Astrocyte of the cerebellum (primary cell): Measurements from ENCODE around the gene LIPG.

ENCODE experiments used
- DNase-seq: peaks from one replicate; pipeline ENCODE4 v3.0.0-alpha.2; 2011; ENCODE audit warnings: low read depth
- H3K4me3 ChIP-seq: 2 replicates; pipeline ENCODE4 v1.5.1; 2011; ENCODE audit warnings: mild to moderate bottlenecking, low read depth, low read length, moderate library complexity
- in situ Hi-C: cut with HindIII; loops from 2 replicates; pipeline ENCODE4 v1.10.0; 2017; ENCODE audit warnings: low sequenced_read_pairs
- TF ChIP-seq, protein P1 (sequence below): IDR thresholded peaks from 2 replicates; pipeline ENCODE4 v1.5.1; 2012; ENCODE audit warnings: low read length, low read depth, moderate library complexity, mild to moderate bottlenecking; ENCODE audit errors: missing control alignments

Gene LIPG

DNA sequence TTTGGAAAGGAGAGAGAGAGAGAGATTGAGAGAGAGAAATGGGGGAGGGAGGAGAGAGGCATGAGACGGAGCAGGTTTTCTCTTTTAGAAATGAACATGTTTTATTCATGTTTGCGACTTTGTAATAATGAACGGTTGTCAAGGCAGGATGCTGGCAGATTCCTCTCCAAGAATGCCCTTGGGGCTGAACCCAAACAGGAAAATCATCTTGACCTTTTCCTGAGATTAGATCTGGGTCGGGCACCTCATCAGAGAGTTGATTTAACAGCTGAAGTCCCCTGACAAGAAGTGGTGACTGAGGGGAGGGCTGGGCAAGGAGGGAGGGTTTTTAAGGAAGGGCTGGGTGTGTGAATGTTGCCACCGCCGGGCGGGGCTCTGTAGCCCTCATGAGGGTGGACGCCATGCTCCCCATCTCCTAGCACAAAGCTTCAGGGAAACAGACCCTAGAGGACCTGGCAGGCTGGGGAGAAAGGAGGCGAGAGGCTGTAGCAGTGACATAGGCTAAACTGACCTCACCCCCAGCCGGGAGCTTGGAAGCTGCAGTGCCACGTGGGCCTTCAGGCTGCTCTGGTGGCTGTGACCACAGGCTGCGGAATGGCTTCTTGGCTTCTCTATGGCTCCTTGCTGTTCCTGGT lies 60.0 kb downstream of the LIPG start:
- no peak overlapping the region for H3K4me3 ChIP-seq
- TF ChIP-seq, protein P1, sequence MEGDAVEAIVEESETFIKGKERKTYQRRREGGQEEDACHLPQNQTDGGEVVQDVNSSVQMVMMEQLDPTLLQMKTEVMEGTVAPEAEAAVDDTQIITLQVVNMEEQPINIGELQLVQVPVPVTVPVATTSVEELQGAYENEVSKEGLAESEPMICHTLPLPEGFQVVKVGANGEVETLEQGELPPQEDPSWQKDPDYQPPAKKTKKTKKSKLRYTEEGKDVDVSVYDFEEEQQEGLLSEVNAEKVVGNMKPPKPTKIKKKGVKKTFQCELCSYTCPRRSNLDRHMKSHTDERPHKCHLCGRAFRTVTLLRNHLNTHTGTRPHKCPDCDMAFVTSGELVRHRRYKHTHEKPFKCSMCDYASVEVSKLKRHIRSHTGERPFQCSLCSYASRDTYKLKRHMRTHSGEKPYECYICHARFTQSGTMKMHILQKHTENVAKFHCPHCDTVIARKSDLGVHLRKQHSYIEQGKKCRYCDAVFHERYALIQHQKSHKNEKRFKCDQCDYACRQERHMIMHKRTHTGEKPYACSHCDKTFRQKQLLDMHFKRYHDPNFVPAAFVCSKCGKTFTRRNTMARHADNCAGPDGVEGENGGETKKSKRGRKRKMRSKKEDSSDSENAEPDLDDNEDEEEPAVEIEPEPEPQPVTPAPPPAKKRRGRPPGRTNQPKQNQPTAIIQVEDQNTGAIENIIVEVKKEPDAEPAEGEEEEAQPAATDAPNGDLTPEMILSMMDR, result no peak
- in situ Hi-C loops, result no loop called here
- DNase-seq, result no peak

- H3K4me3 ChIP-seq, result no peak overlapping the region
- DNase-seq, result no peak
- in situ Hi-C loops, result no loop called here
- TF ChIP-seq, protein P1, result no peak
Observed at GRCh38 chr18:49623571-49623970, 61.7 kb downstream of the LIPG start.

GRCh38 chr18:49625021-49625691 lies 63.3 kb downstream of the LIPG start:
- TF ChIP-seq, protein P1, result no peak
- in situ Hi-C loops, result loop anchor here (5.0 kb wide), 1 partner anchor 33 kb away; no protein-coding TSS in a partner anchor
- H3K4me3 ChIP-seq, result no peak overlapping the region
- DNase-seq, result no peak

DNA sequence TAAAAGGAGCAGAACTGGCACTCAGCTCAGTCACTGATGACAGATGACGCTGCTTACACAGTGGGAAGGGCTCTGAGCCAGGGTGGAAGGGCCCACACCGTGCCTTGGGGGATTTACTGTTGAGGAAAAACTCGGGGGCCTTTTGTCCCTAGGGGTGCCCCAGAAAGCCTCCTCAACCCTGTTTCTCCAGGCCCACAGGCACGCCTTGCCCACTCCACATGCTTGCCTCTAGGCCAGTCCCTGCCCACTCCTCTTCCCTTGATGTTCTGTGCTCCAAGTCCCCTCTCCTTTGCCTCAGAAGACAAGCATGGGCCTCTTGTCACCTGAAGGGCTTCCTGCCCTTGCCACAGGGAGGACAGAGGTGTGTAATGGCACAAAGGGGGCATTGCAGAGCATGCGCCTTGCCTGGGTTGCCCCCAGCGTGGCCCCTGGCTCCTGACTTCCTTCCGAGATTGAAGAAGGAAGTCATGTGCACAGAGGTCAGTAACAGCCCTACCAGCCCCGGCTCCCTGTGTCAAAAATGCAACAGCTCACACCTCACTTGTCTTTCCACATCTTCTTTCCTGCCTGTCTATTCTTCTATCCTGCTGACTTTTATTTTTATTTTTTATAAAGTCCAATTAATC lies 65.1 kb downstream of the LIPG start:
- no peak for DNase-seq
- no peak overlapping the region for H3K4me3 ChIP-seq
- in situ Hi-C loops, result loop anchor here (5.0 kb wide), 1 partner anchor 35 kb away; no protein-coding TSS in a partner anchor
- TF ChIP-seq, protein P1, result no peak

- in situ Hi-C loops, result loop anchor here (5.0 kb wide), 1 partner anchor 36 kb away; no protein-coding TSS in a partner anchor
- no peak for DNase-seq
- no peak overlapping the region for H3K4me3 ChIP-seq
- TF ChIP-seq, protein P1, result no peak
Observed at GRCh38 chr18:49628119-49628518, 66.3 kb downstream of the LIPG start.

- H3K4me3 ChIP-seq, result no peak overlapping the region
- DNase-seq, result no peak
- in situ Hi-C loops, result loop anchor here (5.0 kb wide), 1 partner anchor 37 kb away; no protein-coding TSS in a partner anchor
- TF ChIP-seq, protein P1, result peak; percentile 37
Observed at GRCh38 chr18:49628881-49629795, 67.3 kb downstream of the LIPG start.
